ENCODE data around the gene KCNV2. TPM values are rescaled to one million over a fixed set of nuclear protein-coding genes. Genes with fewer than 3 reads are reported as not detected.

The KCNV2 gene
- polyA plus RNA-seq, 10 donors, result 0.05 to 0.25 (median 0.11) TPM

DNA sequence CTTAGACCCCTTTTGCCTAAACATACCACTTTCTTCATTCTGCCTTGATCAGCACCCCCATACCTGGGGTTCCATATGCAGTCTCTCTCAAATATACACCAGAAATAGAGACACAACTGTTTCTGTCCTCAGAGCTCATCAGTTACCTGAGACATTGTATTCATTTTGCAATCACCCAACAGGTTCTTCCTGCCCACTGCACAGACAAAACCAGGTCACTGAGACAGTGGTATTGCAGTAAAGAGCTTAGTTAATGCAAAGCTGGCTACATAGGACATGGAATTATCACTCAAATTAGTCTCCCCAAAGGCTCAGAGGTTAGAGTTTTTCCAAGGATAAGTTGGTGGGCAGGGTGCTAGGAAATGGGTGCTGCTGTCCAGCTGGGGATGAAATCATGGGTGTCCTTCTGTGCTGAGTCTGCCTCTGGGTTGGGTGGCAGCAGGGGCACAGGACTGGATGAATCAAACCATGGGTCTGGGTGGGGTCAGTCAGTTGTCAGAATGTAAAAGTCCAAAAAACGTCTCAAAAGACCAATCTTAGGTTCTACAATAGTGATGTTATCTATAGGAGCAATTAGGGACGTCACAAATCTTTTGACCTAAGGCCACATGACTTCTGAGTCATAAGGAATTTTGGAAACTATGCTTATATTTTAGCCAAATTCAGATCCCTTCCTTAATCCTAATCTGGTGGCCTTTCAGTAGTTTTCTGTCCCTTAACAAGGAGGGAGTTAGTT lies 41.0 kb downstream of the KCNV2 start:
- DNase-seq, result no peak

DNA sequence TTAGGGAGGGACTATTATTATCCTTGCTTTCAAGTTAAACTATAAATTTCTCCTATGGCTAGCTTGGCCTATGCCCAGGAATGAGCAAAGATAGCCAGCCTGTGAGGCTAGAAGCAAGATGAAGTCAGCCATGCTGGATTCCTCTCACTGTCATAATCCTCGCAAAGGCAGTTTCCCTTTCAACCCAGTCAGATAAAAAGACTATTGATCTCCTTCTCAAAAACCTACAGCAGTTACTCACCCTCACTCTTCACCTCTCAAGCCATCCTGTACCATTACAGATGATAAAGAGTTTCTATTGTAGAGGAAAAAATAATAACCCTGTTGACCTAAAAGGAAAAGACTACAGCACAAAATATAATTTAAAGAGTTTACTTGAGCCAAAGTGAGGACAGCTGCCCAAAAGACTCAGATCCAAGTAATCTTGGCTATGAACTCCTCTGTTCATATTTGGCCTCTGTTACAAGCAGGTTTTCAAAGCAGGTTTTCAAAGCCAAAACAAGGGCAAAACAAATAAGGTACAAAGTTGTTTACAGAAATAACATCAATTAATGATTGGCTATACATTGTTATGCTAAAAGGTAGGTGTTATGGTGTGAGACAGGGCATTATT lies 41.7 kb downstream of the KCNV2 start:
- peak; percentile 26 to 74 (median 64) for DNase-seq

- DNase-seq, result peak in 1 of 3 donors; percentile 19
These were observed 44.1 kb downstream of the KCNV2 start for GRCh38 chr9:2761424-2761823.

DNA sequence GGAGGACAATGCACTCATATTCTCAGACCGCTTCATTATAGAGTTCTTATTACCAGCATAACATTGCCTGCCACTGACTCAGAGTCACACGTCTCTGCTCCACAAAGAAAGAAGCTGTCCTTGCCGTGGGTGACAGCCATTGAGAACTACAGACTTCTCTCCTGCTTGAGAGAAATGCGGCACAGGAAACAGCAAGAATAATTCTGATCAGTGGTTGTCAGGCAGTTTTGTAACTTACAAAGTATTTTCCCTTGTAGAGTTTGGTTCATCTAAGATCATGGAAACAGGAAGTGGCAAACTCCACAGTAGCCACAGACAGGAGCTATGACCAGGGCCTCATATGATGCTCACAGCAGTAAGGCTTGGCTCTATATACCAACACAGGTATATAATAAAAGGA lies 47.0 kb downstream of the KCNV2 start:
- no peak for DNase-seq

DNA sequence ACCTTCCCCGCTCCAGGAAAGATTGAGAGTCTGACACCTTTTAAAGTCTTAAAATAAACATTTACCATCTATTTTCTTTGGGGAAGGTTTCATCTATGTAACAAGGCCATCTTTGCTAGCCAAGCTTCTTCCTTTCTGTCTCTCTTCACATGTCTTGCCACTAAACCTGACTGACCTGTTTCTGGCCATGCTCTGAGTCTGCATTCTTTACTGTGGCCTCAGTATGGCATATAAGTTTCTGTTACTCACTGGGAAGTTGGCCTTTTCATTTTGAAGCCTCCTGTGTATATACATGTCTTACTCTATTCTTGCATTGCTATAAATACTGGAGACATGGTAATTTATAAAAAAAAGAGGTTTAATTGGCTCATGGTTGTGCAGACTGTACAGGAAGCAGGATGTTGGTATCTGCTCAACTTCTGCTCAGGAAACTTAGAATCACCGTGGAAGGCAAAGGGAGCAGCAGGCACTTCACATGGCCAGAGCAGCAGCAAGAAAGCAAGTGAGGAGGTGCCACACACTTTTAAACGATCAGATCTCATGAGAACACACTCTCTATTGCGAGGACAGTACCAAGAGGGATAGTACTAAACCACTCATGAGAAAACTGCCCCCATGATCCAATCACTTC lies 48.1 kb downstream of the KCNV2 start:
- DNase-seq, result no peak

DNA sequence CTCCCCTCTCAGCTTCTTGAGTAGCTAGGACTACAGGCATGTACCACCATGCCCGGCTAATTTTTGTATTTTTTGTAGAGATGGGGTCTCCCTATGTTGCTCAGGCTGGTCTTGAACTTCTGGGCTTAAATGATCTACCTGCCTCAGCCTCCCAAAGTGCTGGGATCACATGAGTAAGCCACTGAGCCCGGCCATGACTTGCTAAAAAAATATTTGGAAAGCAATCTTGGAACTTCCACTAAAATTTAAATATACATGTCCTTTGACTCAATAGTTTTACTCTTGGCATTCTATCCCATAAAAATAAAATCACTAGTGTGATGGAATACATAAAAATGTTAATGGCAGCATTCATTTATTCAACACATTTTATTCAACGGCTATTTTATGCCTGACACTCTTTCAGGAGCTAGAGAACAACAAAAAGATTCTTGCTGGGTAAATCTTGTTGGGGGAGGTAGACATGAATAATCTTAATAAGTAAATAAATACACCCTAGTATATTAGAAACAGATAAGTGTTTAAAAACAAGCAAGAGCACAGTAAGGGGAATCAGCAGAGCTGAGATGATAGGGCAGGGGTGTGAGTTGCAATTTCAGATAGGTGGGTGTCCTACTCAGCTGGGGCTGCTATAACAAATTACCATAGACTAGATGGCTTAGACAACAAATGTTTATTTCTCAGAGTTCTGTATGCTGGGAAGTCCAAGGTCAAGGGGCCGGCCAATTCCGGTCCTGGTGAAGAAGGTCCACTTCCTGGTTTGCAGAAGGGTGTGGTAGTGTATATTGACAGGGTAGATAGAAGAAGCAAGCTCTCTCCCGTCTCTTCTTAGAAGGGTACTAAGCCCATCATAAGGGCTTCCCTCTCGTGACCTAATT lies 50.7 kb downstream of the KCNV2 start:
- no peak for DNase-seq

DNA sequence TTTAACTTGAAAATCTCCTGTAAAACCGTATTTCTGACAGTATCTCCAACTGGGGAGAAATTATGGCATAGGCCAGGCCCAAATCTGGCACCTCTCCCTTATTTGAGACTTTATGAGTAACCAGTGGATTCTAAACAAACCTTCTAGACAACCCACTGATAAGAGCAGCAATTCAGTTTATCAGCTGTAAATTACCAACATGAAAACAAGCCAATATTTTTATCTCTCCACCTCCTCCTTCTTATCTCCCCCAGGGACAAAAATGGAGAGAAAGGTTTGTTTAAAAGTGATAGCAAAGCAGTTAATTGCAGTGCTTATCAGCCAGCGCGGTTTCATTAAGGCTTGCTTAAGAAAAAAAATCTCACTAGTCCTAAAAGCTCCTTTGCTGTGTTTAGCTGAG lies 53.8 kb downstream of the KCNV2 start:
- DNase-seq, result no peak

GRCh38 chr9:2771661-2772060 lies 54.4 kb downstream of the KCNV2 start:
- peak in 1 of 3 donors; percentile 22 for DNase-seq

DNA sequence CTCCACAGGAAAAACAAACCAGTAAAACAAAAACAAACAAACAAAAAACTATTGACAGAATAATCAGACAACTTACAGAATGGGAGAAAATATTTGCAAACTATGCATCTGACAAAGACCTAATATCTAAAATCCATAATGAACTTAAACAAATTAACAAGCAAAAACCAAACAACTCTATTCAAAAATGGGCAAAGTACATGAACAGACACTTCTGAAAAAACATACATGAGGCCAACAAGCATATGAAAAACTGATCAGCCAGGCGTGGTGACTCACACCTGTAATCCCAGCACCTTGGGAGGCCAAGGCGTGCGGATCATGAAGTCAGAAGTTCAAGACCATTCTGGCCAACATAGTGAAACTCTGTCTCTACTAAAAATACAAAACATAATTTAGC lies 60.1 kb downstream of the KCNV2 start:
- no peak for DNase-seq

DNA sequence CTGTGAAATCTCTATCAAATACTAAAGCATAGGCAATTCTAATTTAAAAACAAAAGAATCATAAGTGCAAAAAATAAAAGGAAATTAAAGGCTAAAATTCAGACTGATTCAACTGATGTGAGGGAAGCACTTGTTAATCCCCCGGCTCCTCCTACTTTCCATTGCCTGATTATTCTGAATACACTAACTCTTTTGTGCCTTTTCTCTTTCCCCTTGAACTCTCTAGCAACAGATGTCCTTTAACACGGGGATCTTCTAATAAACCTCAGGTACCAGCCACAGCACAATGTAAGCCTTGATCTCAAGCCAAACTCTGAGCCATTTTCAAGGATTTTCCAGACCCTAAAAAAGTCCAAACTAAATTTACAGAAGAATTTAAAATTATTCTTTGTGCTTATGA lies 61.5 kb downstream of the KCNV2 start:
- DNase-seq, result no peak

Other genes starting within 250 kb of the KCNV2 start
- gene VLDLR, start 95.7 kb upstream of the KCNV2 start, polyA plus RNA-seq (ENCODE audit: insufficient read length in 10 of 10), result 10 to 100 TPM; 18.8 to 31.8 (median 24.8) TPM
- 10 to 100 TPM; 20.3 to 36.1 (median 28.3) TPM for gene PUM3, start 126.6 kb downstream of the KCNV2 start, polyA plus RNA-seq (ENCODE audit: insufficient read length in 10 of 10)